AG04450 (cell line): ENCODE results near the gene CCDC142. TPM values are rescaled to one million over a fixed set of nuclear protein-coding genes. Genes with fewer than 3 reads are reported as not detected.

Experiments
- CTCF ChIA-PET: fragments of 300-600, 350-600 bp; formaldehyde crosslinking; extraction: SDS; loops from one replicate; lab custom pipeline; 2022; ENCODE audit warnings: antibody characterized with exemption, inconsistent platforms; lab: Charles Lee
- POLR2A ChIA-PET: fragments of 350-600 bp; formaldehyde crosslinking; extraction: SDS; loops from one replicate; lab custom pipeline; 2021; ENCODE audit warnings: antibody characterized with exemption, inconsistent platforms; lab: Yijun Ruan, JAX
- DNase-seq: peaks from one replicate; pipeline ENCODE4 v3.0.0-alpha.2; 2011; ENCODE audit warnings: low read depth, low spot score
- H3K27ac ChIP-seq: one replicate; pipeline ENCODE4 v1.5.1; 2012; ENCODE audit warnings: low read depth, low read length, control low read depth
- H3K27me3 ChIP-seq: one replicate; pipeline ENCODE4 v1.6.0; 2012; ENCODE audit warnings: low read length; ENCODE audit not compliant: control insufficient read depth, insufficient read depth
- H3K4me3 ChIP-seq: 2 replicates; pipeline ENCODE4 v1.5.1; 2011; ENCODE audit warnings: mild to moderate bottlenecking, low read depth, low read length, control low read depth
- H3K9me3 ChIP-seq: 2 replicates; pipeline ENCODE4 v1.5.1; 2012; ENCODE audit warnings: low read length; ENCODE audit not compliant: control insufficient read depth, insufficient read depth
- CTCF ChIP-seq: IDR thresholded peaks from 2 replicates; pipeline ENCODE4 v1.5.1; 2011; ENCODE audit warnings: low read depth, low read length, control low read depth, inconsistent platforms
- polyA plus RNA-seq: library from polyadenylated mRNA; depleted of rRNA; stranded (reverse); fragments of >200 nt; gene quantifications from 2 replicates; pipeline ENCODE4 v1.2.3, GENCODE V29; 2011

Gene CCDC142
- polyA plus RNA-seq, 1 experiment = 4.5 TPM

DNA sequence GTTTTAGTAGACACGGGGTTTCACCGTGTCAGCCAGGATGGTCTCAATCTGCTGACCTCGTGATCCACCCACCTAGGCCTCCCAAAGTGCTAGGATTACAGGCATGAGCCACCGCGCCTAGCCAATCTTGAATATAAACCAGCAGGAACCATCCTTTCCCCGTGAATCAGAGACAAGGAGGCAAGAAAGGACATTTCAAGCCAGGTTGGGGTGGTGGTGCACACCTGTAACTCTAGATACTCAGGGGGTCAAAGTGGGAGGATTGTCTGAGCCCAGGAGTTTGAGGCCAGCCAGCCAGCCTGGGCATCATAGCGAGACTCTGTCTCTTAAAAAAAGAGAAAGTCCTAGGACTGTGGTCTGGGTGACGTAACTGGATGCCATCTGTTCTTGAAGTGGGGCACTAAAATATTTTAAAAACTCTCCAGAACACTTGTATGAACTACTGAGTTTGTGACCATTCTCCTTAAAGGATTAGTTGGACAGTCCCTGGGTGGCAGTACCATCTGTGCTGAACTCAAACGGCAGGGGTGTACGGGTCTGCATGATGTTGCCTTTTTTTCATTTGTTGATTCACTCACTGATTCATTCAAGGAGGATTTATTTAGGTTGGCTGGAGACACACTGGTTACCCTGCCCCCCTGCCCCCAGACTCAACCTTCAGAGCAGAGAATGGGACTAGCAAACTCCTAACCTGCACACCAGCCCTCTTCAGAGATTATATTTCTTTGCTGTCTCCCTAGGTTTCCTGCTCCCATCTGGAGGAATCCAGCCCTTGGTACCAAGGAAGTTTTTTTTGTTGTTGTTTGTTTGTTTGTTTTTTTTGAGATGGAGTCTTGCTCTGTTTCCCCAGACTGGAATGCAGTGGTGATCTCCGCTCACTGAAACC, 28.5 kb upstream of the CCDC142 start:
- H3K27me3 ChIP-seq = peaks cover 53% of the 10 kb centered on the region
- CTCF ChIA-PET = no interaction called here
- DNase-seq = no peak
- no peak overlapping the region for H3K27ac ChIP-seq
- POLR2A ChIA-PET = interaction anchor here (0.8 kb wide), 1 partner anchor 15 kb away, joined by 8 read pairs; the partner anchor contains the start of gene DQX1
- H3K4me3 ChIP-seq = no peak overlapping the region
- TF ChIP-seq CTCF = no peak
- peaks cover 15% of the 10 kb centered on the region; the same call in 1 of the 2 replicates for H3K9me3 ChIP-seq

- ChIA-PET CTCF (no interaction called here), POLR2A (interaction anchor here (0.5 to 0.8 kb wide), 2 partner anchors 16 kb away, joined by 6 to 8 read pairs; partner anchors contain the start of gene DQX1)
- TF ChIP-seq CTCF = no peak
- Histone ChIP-seq H3K27me3 (peaks cover 46% of the 10 kb centered on the region), H3K9me3 (peaks cover 6% of the 10 kb centered on the region; the same call in 1 of the 2 replicates), H3K4me3 (no peak overlapping the region), H3K27ac (no peak overlapping the region)
- no peak for DNase-seq
Measured at GRCh38 chr2:74510272-74510671, 27.5 kb upstream of the CCDC142 start.

DNA sequence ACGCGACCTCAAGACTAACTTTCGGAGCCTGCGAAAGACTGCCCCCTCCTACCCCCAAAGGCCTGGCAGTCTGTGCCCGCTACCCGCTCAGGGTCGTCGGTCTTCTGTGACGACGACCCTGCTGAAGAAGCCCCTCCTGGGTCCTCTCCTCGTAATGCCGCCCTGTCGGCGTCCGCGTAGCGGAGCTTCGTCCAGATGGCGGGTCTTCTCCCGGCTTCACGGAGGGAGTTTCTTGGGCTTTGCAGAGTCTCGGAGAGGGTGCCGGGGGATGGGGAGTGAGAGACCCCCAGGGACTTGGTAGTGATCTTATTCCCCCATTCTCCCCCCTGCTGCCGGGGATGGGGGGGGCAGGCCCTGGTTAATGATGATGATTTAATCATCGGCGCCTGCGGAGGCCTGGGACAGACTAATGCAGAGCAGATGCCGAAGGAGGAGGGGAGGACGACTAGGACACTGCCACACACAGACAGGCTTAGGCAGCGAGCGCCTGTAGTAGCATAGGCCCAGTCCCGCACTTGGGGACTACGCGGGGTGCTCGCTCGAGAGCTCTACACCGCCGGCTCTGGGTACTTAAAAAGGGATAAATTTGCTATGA, 25.2 kb upstream of the CCDC142 start:
- peaks cover 5% of the 10 kb centered on the region; the same call in 1 of the 2 replicates for H3K9me3 ChIP-seq
- POLR2A ChIA-PET = interaction anchor here (0.7 kb wide), 1 partner anchor 50 kb away, joined by 3 read pairs; the partner anchor contains the start of gene WBP1
- no peak for DNase-seq
- TF ChIP-seq CTCF = no peak
- H3K27ac ChIP-seq = peak overlapping the region; percentile 99
- CTCF ChIA-PET = interaction anchor here (1.1 kb wide), 1 partner anchor 12 kb away, joined by 5 read pairs; no protein-coding TSS in a partner anchor
- H3K4me3 ChIP-seq = peak overlapping the region; percentile 100
- H3K27me3 ChIP-seq = peaks cover 25% of the 10 kb centered on the region

DNA sequence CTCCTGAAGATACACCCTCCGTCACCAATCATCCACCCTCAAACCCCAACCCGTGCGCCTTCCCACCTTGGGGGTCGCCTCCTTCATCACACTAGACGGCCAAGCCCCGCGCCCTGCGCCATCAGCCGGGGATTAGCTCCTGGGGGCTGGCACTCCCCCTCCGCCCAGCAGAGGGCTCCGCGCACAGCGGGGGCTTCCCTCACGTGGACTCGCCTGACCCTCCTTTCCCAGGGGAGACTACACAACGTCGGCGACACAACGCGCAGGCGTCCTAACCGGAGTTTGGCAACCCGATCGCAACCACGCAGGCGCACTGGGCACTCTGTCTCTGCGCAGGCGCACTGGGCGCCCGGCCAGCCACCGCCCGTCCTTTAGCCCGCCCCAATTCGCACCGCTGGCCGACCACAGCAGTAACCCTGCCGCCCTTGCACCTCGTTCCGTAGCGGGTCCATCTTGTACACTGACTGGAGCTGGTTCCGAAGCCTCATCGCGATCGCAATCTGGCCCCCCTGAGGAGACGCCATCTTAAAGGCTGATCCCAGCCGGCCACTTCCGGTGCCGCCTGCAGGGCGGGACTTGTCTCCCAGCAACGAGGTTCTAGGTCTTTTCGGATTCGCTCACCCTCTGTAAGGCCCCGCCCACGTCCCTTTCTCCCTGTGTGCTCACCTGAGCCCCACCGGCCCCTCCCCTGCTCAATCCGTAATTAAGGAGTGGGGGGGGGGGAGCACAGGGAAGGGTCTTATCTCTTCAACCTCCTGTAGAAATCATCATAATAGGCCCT, 24.5 kb upstream of the CCDC142 start, which contains the start of gene PCGF1:
PCGF1 (minus strand) TSS at position 551 of the 781 bp plus-strand sequence; CDS start at position 524, 27 bp downstream.
- CTCF ChIA-PET = interaction anchor here (1.1 to 1.4 kb wide), 3 partner anchors 13 to 81 kb away, joined by 4 to 7 read pairs (median 5); no protein-coding TSS in a partner anchor
- Histone ChIP-seq H3K9me3 (no peaks in the 10 kb centered on the region; the same call in 1 of the 2 replicates), H3K27me3 (peaks cover 22% of the 10 kb centered on the region), H3K27ac (peak within 1 kb of the TSS; percentile 99), H3K4me3 (peak within 1 kb of the TSS; percentile 100)
- DNase-seq = peak; percentile 92
- peak; percentile 47 for TF ChIP-seq CTCF
- POLR2A ChIA-PET = interaction anchor here (0.7 to 1.0 kb wide), 2 partner anchors 49 to 115 kb away, joined by 3 read pairs; partner anchors contain the start of gene WBP1
